ENCODE data around the gene S100A2.

The S100A2 gene

DNA sequence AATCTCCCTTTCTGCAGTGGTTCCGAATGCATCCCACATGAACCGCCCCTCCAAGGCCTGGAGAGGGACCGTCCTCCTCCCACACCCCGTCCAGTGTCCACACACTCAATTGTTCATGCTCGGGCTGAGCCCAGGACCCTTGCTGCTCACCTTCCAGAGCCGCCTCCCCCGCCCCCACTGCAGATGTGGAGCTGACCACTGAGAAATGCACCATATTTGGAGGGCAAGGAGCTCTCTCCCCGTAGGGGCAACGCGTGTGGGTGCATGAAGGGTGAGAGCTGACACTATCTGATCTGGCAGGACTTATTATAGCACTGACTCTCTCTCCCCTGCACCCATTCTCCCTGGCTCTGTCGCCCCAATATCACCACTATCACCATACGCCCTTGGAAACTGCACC, 12.5 kb downstream of the S100A2 start:
- no peak for TF ChIP-seq ELF4 (IDR thresholded peaks at IDR 0.05)
- TF ChIP-seq SP1 (IDR thresholded peaks at IDR 0.05): no peak
- TF ChIP-seq BHLHE40 (IDR thresholded peaks at IDR 0.05; ENCODE audit: borderline replicate concordance): no peak
- TF ChIP-seq NFRKB (IDR thresholded peaks at IDR 0.05): no peak
- no peak for TF ChIP-seq TARDBP (IDR thresholded peaks at IDR 0.05)
- no peak for TF ChIP-seq L3MBTL2 (conservative IDR thresholded peaks at IDR 0.05)
- TF ChIP-seq HDGF (IDR thresholded peaks at IDR 0.05; ENCODE audit: borderline replicate concordance): no peak
- TF ChIP-seq ARNT (IDR thresholded peaks at IDR 0.05): no peak
- no peak for TF ChIP-seq FOXM1 (IDR thresholded peaks at IDR 0.05; ENCODE audit: borderline replicate concordance)
- TF ChIP-seq, protein P1, sequence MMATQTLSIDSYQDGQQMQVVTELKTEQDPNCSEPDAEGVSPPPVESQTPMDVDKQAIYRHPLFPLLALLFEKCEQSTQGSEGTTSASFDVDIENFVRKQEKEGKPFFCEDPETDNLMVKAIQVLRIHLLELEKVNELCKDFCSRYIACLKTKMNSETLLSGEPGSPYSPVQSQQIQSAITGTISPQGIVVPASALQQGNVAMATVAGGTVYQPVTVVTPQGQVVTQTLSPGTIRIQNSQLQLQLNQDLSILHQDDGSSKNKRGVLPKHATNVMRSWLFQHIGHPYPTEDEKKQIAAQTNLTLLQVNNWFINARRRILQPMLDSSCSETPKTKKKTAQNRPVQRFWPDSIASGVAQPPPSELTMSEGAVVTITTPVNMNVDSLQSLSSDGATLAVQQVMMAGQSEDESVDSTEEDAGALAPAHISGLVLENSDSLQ (IDR thresholded peaks at IDR 0.05): no peak
- no peak for TF ChIP-seq CTBP1 (IDR thresholded peaks at IDR 0.05; ENCODE audit: borderline replicate concordance)
- TF ChIP-seq LEF1 (IDR thresholded peaks at IDR 0.05; ENCODE audit: borderline replicate concordance): no peak
- TF ChIP-seq SUZ12 (IDR thresholded peaks at IDR 0.05): no peak
- no peak for TF ChIP-seq ZNF384 (IDR thresholded peaks at IDR 0.05)
- TF ChIP-seq FOXK2 (IDR thresholded peaks at IDR 0.05): no peak
- no peak for TF ChIP-seq FOXA1 (IDR thresholded peaks at IDR 0.05)
- no peak for DNase-seq (ENCODE audit: extremely low spot score)
- POLR2A ChIA-PET: interaction anchor here (1.1 to 2.0 kb wide), 2 partner anchors 13 to 81 kb away, joined by 4 to 5 read pairs; partner anchors contain the start of genes CHTOP and S100A2
- CTCF ChIA-PET: interaction anchor here (1.1 to 1.3 kb wide), 2 partner anchors 43 kb away, joined by 3 read pairs; no protein-coding TSS in a partner anchor

DNA sequence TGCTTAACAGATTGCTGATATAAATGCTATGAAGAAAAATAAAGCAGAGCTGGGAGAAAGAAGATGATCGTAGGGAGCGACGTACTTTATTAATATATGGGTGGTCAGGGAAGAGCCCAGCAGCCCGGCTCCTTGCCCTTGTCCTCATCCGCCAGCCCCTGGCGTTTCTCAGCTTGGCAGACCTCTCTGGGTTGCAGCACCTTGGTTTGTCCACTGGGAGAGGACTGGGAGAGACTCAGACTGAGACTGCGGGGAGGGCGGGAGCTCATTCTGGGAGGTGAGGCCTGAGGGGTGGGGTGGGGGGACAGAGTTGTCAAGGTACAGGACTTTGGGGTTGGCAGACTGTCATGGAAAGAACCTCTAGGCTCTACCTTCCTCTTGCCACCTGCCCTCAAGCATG, 13.3 kb downstream of the S100A2 start:
- no peak for DNase-seq (ENCODE audit: extremely low spot score)
- CTCF ChIA-PET: interaction anchor here (1.1 kb wide), 1 partner anchor 42 kb away, joined by 3 read pairs; no protein-coding TSS in a partner anchor

DNA sequence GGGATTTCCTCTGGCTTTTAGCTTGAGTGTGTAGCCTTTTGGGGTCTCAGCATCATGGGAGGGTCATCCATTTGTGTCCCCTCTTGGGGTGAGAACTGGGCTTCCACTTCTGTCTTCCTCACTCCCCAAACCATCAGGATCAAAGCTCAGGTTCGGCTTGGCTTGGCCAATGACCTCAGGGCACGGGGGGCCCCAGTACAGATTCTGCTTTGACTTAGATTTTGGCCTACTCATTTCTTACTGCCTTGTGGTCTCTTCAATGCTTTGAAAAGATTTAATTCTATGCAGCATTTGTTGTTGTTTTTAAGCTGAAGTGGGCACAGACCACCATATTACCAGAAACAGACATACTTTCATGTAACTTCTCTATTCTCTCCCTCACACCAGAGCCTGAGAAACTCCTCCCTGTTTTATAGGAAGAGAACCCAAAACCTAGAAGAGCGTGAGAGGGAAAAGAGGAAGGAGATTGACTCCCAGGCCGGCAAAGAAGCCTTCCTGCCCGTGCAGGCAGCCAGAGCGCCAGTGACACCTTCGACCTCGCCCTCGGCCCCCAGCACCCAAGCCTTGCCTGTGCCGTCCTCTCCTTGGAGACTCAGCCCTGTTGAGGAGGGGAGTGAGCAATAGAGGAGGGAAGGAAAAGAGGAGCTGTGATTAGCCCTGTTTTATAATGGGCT, 14.7 kb downstream of the S100A2 start:
- no peak for DNase-seq (ENCODE audit: extremely low spot score)
- no peak for TF ChIP-seq FOXA1 (IDR thresholded peaks at IDR 0.05)
- no peak for TF ChIP-seq L3MBTL2 (conservative IDR thresholded peaks at IDR 0.05)
- TF ChIP-seq CTBP1 (IDR thresholded peaks at IDR 0.05; ENCODE audit: borderline replicate concordance): no peak
- TF ChIP-seq, protein P1 (IDR thresholded peaks at IDR 0.05): no peak
- TF ChIP-seq HDGF (IDR thresholded peaks at IDR 0.05; ENCODE audit: borderline replicate concordance): no peak
- TF ChIP-seq ZNF384 (IDR thresholded peaks at IDR 0.05): no peak
- TF ChIP-seq ELF4 (IDR thresholded peaks at IDR 0.05): no peak
- POLR2A ChIA-PET: interaction anchor here (0.9 to 1.9 kb wide), 3 partner anchors 11 to 83 kb away, joined by 3 to 5 read pairs (median 5); partner anchors contain the start of genes CHTOP and S100A2
- CTCF ChIA-PET: interaction anchor here (1.2 to 2.0 kb wide), 2 partner anchors 17 to 18 kb away, joined by 3 to 11 read pairs; no protein-coding TSS in a partner anchor

More for the DNA sequence above, 13.3 kb downstream of the S100A2 start:
- TF ChIP-seq SP1 (IDR thresholded peaks at IDR 0.05) (no peak), FOXK2 (IDR thresholded peaks at IDR 0.05) (no peak), ZNF384 (IDR thresholded peaks at IDR 0.05) (no peak), CTBP1 (IDR thresholded peaks at IDR 0.05; ENCODE audit: borderline replicate concordance) (no peak), SUZ12 (IDR thresholded peaks at IDR 0.05) (no peak), ARNT (IDR thresholded peaks at IDR 0.05) (no peak), ELF4 (IDR thresholded peaks at IDR 0.05) (no peak), BHLHE40 (IDR thresholded peaks at IDR 0.05; ENCODE audit: borderline replicate concordance) (no peak)
- TF ChIP-seq, protein P1 (IDR thresholded peaks at IDR 0.05): no peak
- POLR2A ChIA-PET: interaction anchor here (0.7 to 1.1 kb wide), 3 partner anchors 9 to 82 kb away, joined by 3 to 4 read pairs (median 4); partner anchors contain the start of gene CHTOP

DNA sequence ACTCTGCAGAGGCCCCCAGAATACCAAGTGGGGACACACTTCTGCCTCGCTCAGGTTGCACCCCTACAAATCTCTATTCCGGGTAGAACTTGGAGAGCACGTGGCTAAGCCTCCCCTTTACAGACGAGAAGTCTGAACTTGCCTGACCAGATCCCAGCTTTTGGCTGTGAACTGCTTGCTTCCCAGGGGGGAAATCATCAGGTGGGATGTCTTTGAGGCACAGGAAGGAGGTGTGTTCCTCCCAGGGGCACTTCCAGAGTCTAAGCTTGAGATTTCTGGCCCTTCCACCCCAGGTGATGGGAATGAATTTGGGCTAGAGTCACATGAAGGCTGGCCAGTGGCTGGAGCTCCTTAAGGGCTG, 15.3 kb downstream of the S100A2 start:
- no peak for DNase-seq (ENCODE audit: extremely low spot score)
- POLR2A ChIA-PET: interaction anchor here (0.9 to 1.9 kb wide), 3 partner anchors 12 to 84 kb away, joined by 3 to 5 read pairs (median 5); partner anchors contain the start of genes CHTOP and S100A2
- TF ChIP-seq SP1 (IDR thresholded peaks at IDR 0.05) (no peak), TARDBP (IDR thresholded peaks at IDR 0.05) (no peak), NFRKB (IDR thresholded peaks at IDR 0.05) (no peak), ZNF384 (IDR thresholded peaks at IDR 0.05) (no peak), ELF4 (IDR thresholded peaks at IDR 0.05) (no peak), ARNT (IDR thresholded peaks at IDR 0.05) (no peak)
- TF ChIP-seq, protein P1 (IDR thresholded peaks at IDR 0.05): no peak
- CTCF ChIA-PET: interaction anchor here (0.9 to 2.0 kb wide), 3 partner anchors 17 to 18 kb away, joined by 3 to 11 read pairs (median 3); no protein-coding TSS in a partner anchor

DNA sequence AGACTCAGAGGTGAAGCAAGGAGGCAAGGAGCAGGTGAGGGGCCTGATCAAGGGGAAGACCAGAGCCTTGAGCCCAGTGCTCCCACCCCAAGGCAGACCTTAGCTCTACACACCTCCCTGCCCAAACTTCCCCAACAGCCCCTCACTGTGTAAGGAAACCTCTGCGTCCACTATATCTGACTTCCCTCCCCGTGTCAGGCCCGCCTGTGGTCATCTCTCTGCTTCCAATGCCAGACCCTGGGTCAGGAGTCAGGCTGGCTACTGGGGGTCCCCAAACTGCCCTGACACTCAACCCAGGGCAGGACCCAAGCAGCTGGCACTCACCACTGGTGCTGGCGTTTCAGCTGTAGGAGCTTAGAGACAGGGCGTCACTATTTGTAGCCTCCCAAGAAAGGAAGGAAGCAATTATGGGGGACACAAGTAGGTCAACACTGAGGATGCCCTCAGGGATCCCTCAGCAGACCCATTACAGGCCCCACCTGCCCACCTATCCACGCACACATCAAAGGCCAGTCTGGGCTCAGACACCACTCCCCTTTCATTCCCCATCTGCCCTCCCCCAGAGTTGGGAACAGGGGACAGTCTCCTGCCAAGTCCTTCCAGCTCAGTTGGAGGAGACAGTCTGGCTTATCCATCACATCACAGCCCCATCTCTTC, 15.8 kb downstream of the S100A2 start:
- no peak for DNase-seq (ENCODE audit: extremely low spot score)
- POLR2A ChIA-PET: interaction anchor here (1.8 to 1.9 kb wide), 2 partner anchors 16 to 84 kb away, joined by 5 read pairs; partner anchors contain the start of genes CHTOP and S100A2
- TF ChIP-seq CTBP1 (IDR thresholded peaks at IDR 0.05; ENCODE audit: borderline replicate concordance): no peak
- no peak for TF ChIP-seq ZNF384 (IDR thresholded peaks at IDR 0.05)
- TF ChIP-seq HDGF (IDR thresholded peaks at IDR 0.05; ENCODE audit: borderline replicate concordance): no peak
- TF ChIP-seq FOXK2 (IDR thresholded peaks at IDR 0.05): no peak
- no peak for TF ChIP-seq ELF4 (IDR thresholded peaks at IDR 0.05)
- TF ChIP-seq, protein P1 (IDR thresholded peaks at IDR 0.05): no peak
- TF ChIP-seq FOXM1 (IDR thresholded peaks at IDR 0.05; ENCODE audit: borderline replicate concordance): no peak
- no peak for TF ChIP-seq NFRKB (IDR thresholded peaks at IDR 0.05)
- TF ChIP-seq FOXA1 (IDR thresholded peaks at IDR 0.05): no peak

More for the DNA sequence above, 15.8 kb downstream of the S100A2 start:
- CTCF ChIA-PET: interaction anchor here (0.9 to 2.0 kb wide), 3 partner anchors 16 to 18 kb away, joined by 3 to 11 read pairs (median 3); no protein-coding TSS in a partner anchor

Data from HEK293T (cell line).